SK-N-SH (cell line): ENCODE results near the gene EML1.

Experiments used
- EP300 ChIP-seq, 2 experiments: IDR thresholded peaks; 2 replicates each; pipeline versions ENCODE4 v1.4.0 to v1.6.1; 2012; ENCODE audit warnings: borderline replicate concordance in 1 of 2, low read depth in 1 of 2, low read length in 1 of 2
- GATA2 ChIP-seq: sonication (generic); formaldehyde crosslinking; IDR thresholded peaks from 2 replicates; pipeline ENCODE4 v1.5.0; 2020; ENCODE audit warnings: mild to moderate bottlenecking, missing genetic modification reagents
- JUND ChIP-seq: IDR thresholded peaks from 2 replicates; pipeline ENCODE4 v1.4.0; 2012
- MAX ChIP-seq: IDR thresholded peaks from 2 replicates; pipeline ENCODE4 v1.4.0; 2012; ENCODE audit warnings: low read depth
- NFIC ChIP-seq: IDR thresholded peaks from 2 replicates; pipeline ENCODE4 v1.4.0; 2012; ENCODE audit warnings: borderline replicate concordance
- POLR2AphosphoS5 ChIP-seq: IDR thresholded peaks from 2 replicates; pipeline ENCODE4 v1.6.1; 2012; ENCODE audit warnings: low read depth, low read length
- REST ChIP-seq: IDR thresholded peaks from 2 replicates; pipeline ENCODE4 v1.6.1; 2012; ENCODE audit warnings: mild to moderate bottlenecking, low read depth, low read length, moderate library complexity
- RFX5 ChIP-seq: IDR thresholded peaks from 2 replicates; pipeline ENCODE4 v1.6.1; 2012; ENCODE audit warnings: mild to moderate bottlenecking, improper control_type of control experiment, low read length
- SIN3A ChIP-seq: IDR thresholded peaks from 2 replicates; pipeline ENCODE4 v1.6.1; 2012; ENCODE audit warnings: low read depth, mild to moderate bottlenecking, low read length, moderate library complexity, borderline replicate concordance
- TAF1 ChIP-seq: IDR thresholded peaks from 2 replicates; pipeline ENCODE4 v1.6.1; 2012; ENCODE audit warnings: low read depth, mild to moderate bottlenecking, low read length, moderate library complexity, borderline replicate concordance
- YY1 ChIP-seq: IDR thresholded peaks from 2 replicates; pipeline ENCODE4 v1.4.0; 2012; ENCODE audit warnings: low read depth, mild to moderate bottlenecking
- ZBTB33 ChIP-seq: IDR thresholded peaks from 2 replicates; pipeline ENCODE4 v1.4.0; 2012; ENCODE audit warnings: low read depth, borderline replicate concordance
- TF ChIP-seq, protein P1 (sequence below): fragments of 200-600 bp; sonication (generic); IDR thresholded peaks from 2 replicates; pipeline ENCODE4 v1.6.1; 2017; ENCODE audit warnings: antibody characterized with exemption, mild to moderate bottlenecking, moderate library complexity

GRCh38 chr14:99769799-99770198, 23.4 kb upstream of the EML1 start:
- TF ChIP-seq POLR2AphosphoS5 = no peak
- TF ChIP-seq ZBTB33 = no peak
- TF ChIP-seq, protein P1, sequence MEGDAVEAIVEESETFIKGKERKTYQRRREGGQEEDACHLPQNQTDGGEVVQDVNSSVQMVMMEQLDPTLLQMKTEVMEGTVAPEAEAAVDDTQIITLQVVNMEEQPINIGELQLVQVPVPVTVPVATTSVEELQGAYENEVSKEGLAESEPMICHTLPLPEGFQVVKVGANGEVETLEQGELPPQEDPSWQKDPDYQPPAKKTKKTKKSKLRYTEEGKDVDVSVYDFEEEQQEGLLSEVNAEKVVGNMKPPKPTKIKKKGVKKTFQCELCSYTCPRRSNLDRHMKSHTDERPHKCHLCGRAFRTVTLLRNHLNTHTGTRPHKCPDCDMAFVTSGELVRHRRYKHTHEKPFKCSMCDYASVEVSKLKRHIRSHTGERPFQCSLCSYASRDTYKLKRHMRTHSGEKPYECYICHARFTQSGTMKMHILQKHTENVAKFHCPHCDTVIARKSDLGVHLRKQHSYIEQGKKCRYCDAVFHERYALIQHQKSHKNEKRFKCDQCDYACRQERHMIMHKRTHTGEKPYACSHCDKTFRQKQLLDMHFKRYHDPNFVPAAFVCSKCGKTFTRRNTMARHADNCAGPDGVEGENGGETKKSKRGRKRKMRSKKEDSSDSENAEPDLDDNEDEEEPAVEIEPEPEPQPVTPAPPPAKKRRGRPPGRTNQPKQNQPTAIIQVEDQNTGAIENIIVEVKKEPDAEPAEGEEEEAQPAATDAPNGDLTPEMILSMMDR = no peak
- TF ChIP-seq TAF1 = no peak
- no peak for TF ChIP-seq SIN3A
- TF ChIP-seq JUND = no peak
- TF ChIP-seq EP300 (IDR thresholded peaks at IDR 0.05; ENCODE audit: borderline replicate concordance in 1 of 2, low read depth in 1 of 2, low read length in 1 of 2) = no peak
- TF ChIP-seq GATA2 (CRISPR knock-in tag) = no peak
- no peak for TF ChIP-seq RFX5
- no peak for TF ChIP-seq YY1
- no peak for TF ChIP-seq NFIC
- TF ChIP-seq REST = no peak
- no peak for TF ChIP-seq MAX
